ENCODE measurements around the gene ZCCHC7.

The ZCCHC7 gene

GRCh38 chr9:37126214-37126788 lies 5.9 kb downstream of the ZCCHC7 start:
- no peak for TF ChIP-seq POLR2AphosphoS5 (IDR thresholded peaks at IDR 0.05; ENCODE audit: low read depth, low read length)
- no peak for TF ChIP-seq REST (IDR thresholded peaks at IDR 0.05; ENCODE audit: insufficient read depth in 1 of 2, low read depth in 2 of 2, low read length in 2 of 2)
- no peak for TF ChIP-seq FOXP2 (optimal IDR thresholded peaks at IDR 0.05; ENCODE audit: borderline replicate concordance, extremely low read depth, extremely low read length, insufficient read depth)
- TF ChIP-seq SIN3A (IDR thresholded peaks at IDR 0.05; ENCODE audit: borderline replicate concordance, insufficient read depth, low read length), result no peak
- no peak for TF ChIP-seq TAF1 (IDR thresholded peaks at IDR 0.05; ENCODE audit: borderline replicate concordance, insufficient read depth, low read length)

GRCh38 chr9:37127018-37127417 lies 6.6 kb downstream of the ZCCHC7 start:
- TF ChIP-seq TAF1 (IDR thresholded peaks at IDR 0.05; ENCODE audit: borderline replicate concordance, insufficient read depth, low read length) (no peak), FOXP2 (optimal IDR thresholded peaks at IDR 0.05; ENCODE audit: borderline replicate concordance, extremely low read depth, extremely low read length, insufficient read depth) (no peak), REST (IDR thresholded peaks at IDR 0.05; ENCODE audit: insufficient read depth in 1 of 2, low read depth in 2 of 2, low read length in 2 of 2) (no peak), SIN3A (IDR thresholded peaks at IDR 0.05; ENCODE audit: borderline replicate concordance, insufficient read depth, low read length) (no peak), POLR2AphosphoS5 (IDR thresholded peaks at IDR 0.05; ENCODE audit: low read depth, low read length) (no peak)

GRCh38 chr9:37128051-37128450 lies 7.7 kb downstream of the ZCCHC7 start:
- TF ChIP-seq TAF1 (IDR thresholded peaks at IDR 0.05; ENCODE audit: borderline replicate concordance, insufficient read depth, low read length), result no peak
- no peak for TF ChIP-seq FOXP2 (optimal IDR thresholded peaks at IDR 0.05; ENCODE audit: borderline replicate concordance, extremely low read depth, extremely low read length, insufficient read depth)
- no peak for TF ChIP-seq SIN3A (IDR thresholded peaks at IDR 0.05; ENCODE audit: borderline replicate concordance, insufficient read depth, low read length)
- no peak for TF ChIP-seq REST (IDR thresholded peaks at IDR 0.05; ENCODE audit: insufficient read depth in 1 of 2, low read depth in 2 of 2, low read length in 2 of 2)
- TF ChIP-seq POLR2AphosphoS5 (IDR thresholded peaks at IDR 0.05; ENCODE audit: low read depth, low read length), result no peak

GRCh38 chr9:37134166-37134565 lies 13.8 kb downstream of the ZCCHC7 start:
- TF ChIP-seq SIN3A (IDR thresholded peaks at IDR 0.05; ENCODE audit: borderline replicate concordance, insufficient read depth, low read length), result no peak
- no peak for TF ChIP-seq POLR2AphosphoS5 (IDR thresholded peaks at IDR 0.05; ENCODE audit: low read depth, low read length)
- no peak for TF ChIP-seq TAF1 (IDR thresholded peaks at IDR 0.05; ENCODE audit: borderline replicate concordance, insufficient read depth, low read length)
- TF ChIP-seq FOXP2 (optimal IDR thresholded peaks at IDR 0.05; ENCODE audit: borderline replicate concordance, extremely low read depth, extremely low read length, insufficient read depth), result no peak
- TF ChIP-seq REST (IDR thresholded peaks at IDR 0.05; ENCODE audit: insufficient read depth in 1 of 2, low read depth in 2 of 2, low read length in 2 of 2), result no peak

Measured in PFSK-1 (cell line).